Measurements from ENCODE around the gene PSMF1. TPM values are rescaled to one million over a fixed set of nuclear protein-coding genes. Genes with fewer than 3 reads are reported as not detected.

The PSMF1 gene
- total and polyA plus RNA-seq, 2 donors (not counting 3 experiments of a cell fraction or from before 2014, with no cell fraction given): 142 to 354 TPM

GRCh38 chr20:1209447-1210387 is 91.3 kb downstream of the PSMF1 start:
- CTCF ChIA-PET: interaction anchor here (0.6 to 4.2 kb wide), 8 partner anchors 89 to 391 kb away, joined by 3 to 32 read pairs (median 4); partner anchors contain the start of gene NSFL1C

More at GRCh38 chr20:1209447-1210387, 91.3 kb downstream of the PSMF1 start:
- Histone ChIP-seq H3K27ac (ENCODE audit: insufficient read depth, low read depth, low read length) (no peak overlapping the region), H2AFZ (ENCODE audit: low read depth, low read length) (no peak overlapping the region), H3K4me3 (replicated peaks in 1 of 3; ENCODE audit: insufficient read depth in 1 of 3, low read depth in 1 of 3, low read length in 3 of 3) (no peak overlapping the region), H3K9me1 (replicated peaks; ENCODE audit: control insufficient read depth, extremely low read depth, insufficient read depth, low read length) (no peaks in the 10 kb centered on the region), H3K4me2 (ENCODE audit: insufficient read depth, low read length) (no peak overlapping the region), H3K4me1 (ENCODE audit: control insufficient read depth, extremely low read depth, insufficient read depth, low read length) (no peaks in the 10 kb centered on the region), H4K20me1 (replicated peaks; ENCODE audit: control insufficient read depth, extremely low read depth, insufficient read depth, low read length) (no peaks in the 10 kb centered on the region), H3K36me3 (ENCODE audit: control insufficient read depth in 2 of 2, extremely low read depth in 1 of 2, insufficient read depth in 2 of 2, low read length in 2 of 2) (no peaks in the 10 kb centered on the region), H3K9ac (replicated peaks; ENCODE audit: extremely low read depth, insufficient read depth, low read length) (no peak overlapping the region), H3K9me3 (replicated peaks; ENCODE audit: control insufficient read depth, insufficient read depth, low read length) (no peaks in the 10 kb centered on the region), H3K79me2 (ENCODE audit: control insufficient read depth, insufficient read depth, low read length) (no peaks in the 10 kb centered on the region), H3K27me3 (ENCODE audit: control insufficient read depth in 2 of 2, insufficient read depth in 2 of 2, low read length in 2 of 2) (peaks cover 11 to 44% of the 10 kb centered on the region in 2 experiments)
- no TSS peak for BruUV-seq (replicated peaks)
- intact Hi-C loops (cut with micrococcal nuclease): loop anchor here (1.0 to 10.0 kb wide), 3 partner anchors 255 to 294 kb away; no protein-coding TSS in a partner anchor
- FAIRE-seq (peak; percentile 71), DNase-seq (ENCODE audit: low read depth, low spot score) (peak; percentile 16)
- TF ChIP-seq CTCF (IDR thresholded peaks at IDR 0.05; ENCODE audit: extremely low read depth in 1 of 2, insufficient read depth in 1 of 2, low read depth in 1 of 2, low read length in 2 of 2) (peak; percentile 32 to 41), FOS (IDR thresholded peaks at IDR 0.05; ENCODE audit: borderline replicate concordance, insufficient read depth, low read length) (no peak), GATA2 (IDR thresholded peaks at IDR 0.05; ENCODE audit: insufficient read depth, insufficient read length, low read depth, low read length) (no peak), POLR2AphosphoS5 (IDR thresholded peaks at IDR 0.05; ENCODE audit: insufficient read depth, low read depth, low read length) (no peak)
- dilution Hi-C loops (cut with MboI; ENCODE audit: extremely low pct_ligation_motif_present, low sequenced_read_pairs): no loop called here
- POLR2A ChIA-PET: no interaction called here

Data from endothelial cell of umbilical vein (primary cell).